ENCODE results near the gene SERP2. TPM values are rescaled to one million over a fixed set of nuclear protein-coding genes. Genes with fewer than 3 reads are reported as not detected.

The SERP2 gene
- total and polyA plus RNA-seq, 2 of the 13 experiments (the other 11 are each of a cell fraction or from before 2014, with no cell fraction given) = not detected

- TF ChIP-seq SNAPC4 (CRISPR knock-in tag; IDR thresholded peaks at IDR 0.05) (peak; percentile 84), ZNF432 (CRISPR knock-in tag; IDR thresholded peaks at IDR 0.05; ENCODE audit: borderline replicate concordance) (no peak), UBTF (CRISPR knock-in tag; IDR thresholded peaks at IDR 0.05) (peak; percentile 73), ZNF576 (CRISPR knock-in tag; IDR thresholded peaks at IDR 0.05) (no peak; the same call in 1 of the 2 replicates), BORCS8-MEF2B (CRISPR knock-in tag; IDR thresholded peaks at IDR 0.05) (peak; percentile 69), ZNF570 (CRISPR knock-in tag; IDR thresholded peaks at IDR 0.05; ENCODE audit: borderline replicate concordance) (no peak), NCOA1 (CRISPR knock-in tag; IDR thresholded peaks at IDR 0.05) (no peak), SIN3B (IDR thresholded peaks at IDR 0.05; ENCODE audit: low read length) (0 out of 2 replicates have a peak, but pooled peaks have one; percentile 54), ZKSCAN1 (IDR thresholded peaks at IDR 0.05; ENCODE audit: low read length) (no peak), TP53 (CRISPR knock-in tag; conservative IDR thresholded peaks at IDR 0.05) (no peak), ZFY (CRISPR knock-in tag; IDR thresholded peaks at IDR 0.05) (peak; percentile 72), HDAC6 (IDR thresholded peaks at IDR 0.05; ENCODE audit: low read depth, low read length) (peak; percentile 45), MAFF (IDR thresholded peaks at IDR 0.05; ENCODE audit: low read depth, low read length) (no peak; the same call in 1 of the 2 replicates), ZNF430 (CRISPR knock-in tag; IDR thresholded peaks at IDR 0.05) (peak; percentile 75; the same call in 1 of the 2 replicates), STAG1 (CRISPR knock-in tag; IDR thresholded peaks at IDR 0.05) (peak; percentile 23; the same call in 1 of the 2 replicates), RFX5 (IDR thresholded peaks at IDR 0.05; ENCODE audit: low read depth, low read length) (peak; percentile 81; the same call in 1 of the 2 replicates), ZNF773 (CRISPR knock-in tag; IDR thresholded peaks at IDR 0.05; ENCODE audit: borderline replicate concordance) (no peak), HNRNPUL1 (IDR thresholded peaks at IDR 0.05; ENCODE audit: low read depth, low read length) (no peak), ZNF770 (CRISPR knock-in tag; IDR thresholded peaks at IDR 0.05) (0 out of 2 replicates have a peak, but pooled peaks have one; percentile 40), NFYC (CRISPR knock-in tag; IDR thresholded peaks at IDR 0.05) (peak; percentile 48; the same call in 1 of the 2 replicates)
These were observed 30.9 kb downstream of the SERP2 start (continued) for GRCh38 chr13:44404261-44405132.

Measured in HepG2 (cell line).